Measurements from ENCODE around the gene TRPM6. TPM values are rescaled to one million over a fixed set of nuclear protein-coding genes. Genes with fewer than 3 reads are reported as not detected.

The TRPM6 gene
- total and polyA plus RNA-seq, 2 donors (not counting 3 experiments of a cell fraction or from before 2014, with no cell fraction given) = 0.01 to 0.22 TPM

- CTCF ChIA-PET = interaction anchor here (0.6 kb wide), 1 partner anchor 35 kb away, joined by 3 read pairs; no protein-coding TSS in a partner anchor
Observed at GRCh38 chr9:74907085-74907484, 19.4 kb upstream of the TRPM6 start.

More at GRCh38 chr9:74907085-74907484, 19.4 kb upstream of the TRPM6 start:
- no peak overlapping the region for H3K27ac ChIP-seq (ENCODE audit: insufficient read depth, low read depth, low read length)
- H3K4me1 ChIP-seq (ENCODE audit: control insufficient read depth, extremely low read depth, insufficient read depth, low read length) = no peaks in the 10 kb centered on the region
- H3K27me3 ChIP-seq (ENCODE audit: control insufficient read depth in 2 of 2, insufficient read depth in 2 of 2, low read length in 2 of 2) = no peaks in the 10 kb centered on the region
- FAIRE-seq (no peak), DNase-seq (ENCODE audit: low read depth, low spot score) (no peak)
- no peaks in the 10 kb centered on the region for H4K20me1 ChIP-seq (replicated peaks; ENCODE audit: control insufficient read depth, extremely low read depth, insufficient read depth, low read length)
- no peak for TF ChIP-seq EZH2 (IDR thresholded peaks at IDR 0.05; ENCODE audit: borderline replicate concordance, low read depth, low read length, severe bottlenecking)
- TF ChIP-seq POLR2A (IDR thresholded peaks at IDR 0.05; ENCODE audit: low read depth, low read length) = no peak
- no peak for TF ChIP-seq POLR2AphosphoS5 (IDR thresholded peaks at IDR 0.05; ENCODE audit: insufficient read depth, low read depth, low read length)
- TF ChIP-seq MAX (IDR thresholded peaks at IDR 0.05; ENCODE audit: insufficient read depth, insufficient read length) = no peak
- no peak for TF ChIP-seq FOS (IDR thresholded peaks at IDR 0.05; ENCODE audit: borderline replicate concordance, insufficient read depth, low read length)
- TF ChIP-seq JUN (IDR thresholded peaks at IDR 0.05; ENCODE audit: borderline replicate concordance, insufficient read depth, insufficient read length, low read depth) = no peak
- TF ChIP-seq GATA2 (IDR thresholded peaks at IDR 0.05; ENCODE audit: insufficient read depth, insufficient read length, low read depth, low read length) = no peak
- TF ChIP-seq MYC (IDR thresholded peaks at IDR 0.05; ENCODE audit: low read depth, low read length) = no peak
- TF ChIP-seq CTCF (IDR thresholded peaks at IDR 0.05; ENCODE audit: extremely low read depth in 1 of 2, insufficient read depth in 1 of 2, low read depth in 1 of 2, low read length in 2 of 2) = no peak
- intact Hi-C loops (cut with micrococcal nuclease) = no loop called here
- no peak overlapping the region for H3K4me3 ChIP-seq (replicated peaks in 1 of 3; ENCODE audit: insufficient read depth in 1 of 3, low read depth in 1 of 3, low read length in 3 of 3)
- H2AFZ ChIP-seq (ENCODE audit: low read depth, low read length) = no peak overlapping the region
- H3K9me1 ChIP-seq (replicated peaks; ENCODE audit: control insufficient read depth, extremely low read depth, insufficient read depth, low read length) = no peaks in the 10 kb centered on the region
- POLR2A ChIA-PET = no interaction called here
- H3K36me3 ChIP-seq (ENCODE audit: control insufficient read depth in 2 of 2, extremely low read depth in 1 of 2, insufficient read depth in 2 of 2, low read length in 2 of 2) = no peaks in the 10 kb centered on the region
- no peaks in the 10 kb centered on the region for H3K79me2 ChIP-seq (ENCODE audit: control insufficient read depth, insufficient read depth, low read length)
- H3K9me3 ChIP-seq (replicated peaks; ENCODE audit: control insufficient read depth, insufficient read depth, low read length) = no peaks in the 10 kb centered on the region
- H3K9ac ChIP-seq (replicated peaks; ENCODE audit: extremely low read depth, insufficient read depth, low read length) = no peak overlapping the region
- dilution Hi-C loops (cut with MboI; ENCODE audit: extremely low pct_ligation_motif_present, low sequenced_read_pairs) = no loop called here
- H3K4me2 ChIP-seq (ENCODE audit: insufficient read depth, low read length) = no peak overlapping the region
- no TSS peak for BruUV-seq (replicated peaks)

Measured in endothelial cell of umbilical vein (primary cell).